NCI-H526 (cell line): Measurements from ENCODE around the gene TP53BP2.
"Not testable (repeated sequence)": the region's sequence is repeated elsewhere in the genome, so short reads cannot be mapped to it uniquely, and the experiment has no call there.

Experiments used
- DNase-seq, 2 experiments: peaks; one replicate each; lab custom pipeline; 2025; lab: John Stamatoyannopoulos, UW

Gene TP53BP2

DNA sequence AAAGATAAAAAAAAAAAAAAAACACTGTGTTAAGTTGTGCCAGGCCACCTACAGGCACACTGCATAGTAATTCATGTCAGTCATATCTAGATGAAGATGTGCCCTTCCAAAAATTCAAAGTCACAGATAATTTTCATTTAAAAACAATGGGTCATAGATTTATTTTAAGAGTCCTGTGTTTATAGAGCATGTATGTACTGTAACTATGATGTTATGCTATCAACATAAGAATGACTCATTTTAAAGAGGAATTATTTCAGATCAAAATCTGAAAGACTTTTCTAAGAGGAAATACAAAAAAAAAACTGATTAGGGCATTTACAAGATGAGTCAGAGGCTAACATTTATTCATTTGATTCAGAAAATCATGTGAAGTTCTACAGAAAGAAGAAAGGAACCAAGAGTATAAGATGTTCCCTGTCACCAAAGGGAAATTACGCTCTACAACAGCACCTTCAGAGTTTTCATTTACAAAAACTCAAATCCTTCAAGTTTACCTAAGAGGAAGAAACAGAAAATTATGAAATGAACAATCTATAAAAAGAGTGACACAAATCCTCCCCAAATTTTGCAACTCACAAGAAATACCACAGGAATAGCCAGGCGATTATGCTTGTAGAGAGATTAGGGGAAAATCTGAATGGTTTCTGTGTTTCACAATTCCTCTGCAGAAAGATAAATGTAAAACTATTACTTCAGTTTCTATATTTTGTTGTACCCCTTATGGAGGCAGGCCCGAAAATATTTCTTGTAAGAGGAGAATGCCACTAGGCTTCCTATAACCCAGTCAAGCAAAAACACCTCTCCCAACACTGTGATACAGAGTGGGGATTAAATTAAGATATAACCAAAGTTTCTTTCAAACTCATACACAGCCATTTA lies 13.8 kb downstream of the TP53BP2 start:
- no peak for DNase-seq

DNA sequence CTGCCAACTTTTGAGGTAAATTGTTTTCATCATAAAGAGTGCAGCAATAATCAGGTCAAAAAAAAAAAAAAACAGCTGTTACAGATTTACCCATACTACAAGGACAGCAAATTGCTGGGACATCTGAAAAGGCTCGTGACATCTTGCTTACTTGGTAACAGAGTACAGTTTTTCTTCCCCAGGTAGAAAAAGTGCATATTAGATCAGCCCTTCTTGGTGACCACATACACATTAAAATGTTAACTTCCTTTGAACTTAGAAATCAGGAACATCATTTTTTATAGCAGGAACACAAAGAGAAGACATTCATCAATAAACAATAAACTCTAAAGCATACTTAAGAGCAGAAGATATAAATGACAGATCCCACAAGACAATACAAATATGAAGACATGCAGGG lies 16.1 kb downstream of the TP53BP2 start:
- DNase-seq, result no peak

DNA sequence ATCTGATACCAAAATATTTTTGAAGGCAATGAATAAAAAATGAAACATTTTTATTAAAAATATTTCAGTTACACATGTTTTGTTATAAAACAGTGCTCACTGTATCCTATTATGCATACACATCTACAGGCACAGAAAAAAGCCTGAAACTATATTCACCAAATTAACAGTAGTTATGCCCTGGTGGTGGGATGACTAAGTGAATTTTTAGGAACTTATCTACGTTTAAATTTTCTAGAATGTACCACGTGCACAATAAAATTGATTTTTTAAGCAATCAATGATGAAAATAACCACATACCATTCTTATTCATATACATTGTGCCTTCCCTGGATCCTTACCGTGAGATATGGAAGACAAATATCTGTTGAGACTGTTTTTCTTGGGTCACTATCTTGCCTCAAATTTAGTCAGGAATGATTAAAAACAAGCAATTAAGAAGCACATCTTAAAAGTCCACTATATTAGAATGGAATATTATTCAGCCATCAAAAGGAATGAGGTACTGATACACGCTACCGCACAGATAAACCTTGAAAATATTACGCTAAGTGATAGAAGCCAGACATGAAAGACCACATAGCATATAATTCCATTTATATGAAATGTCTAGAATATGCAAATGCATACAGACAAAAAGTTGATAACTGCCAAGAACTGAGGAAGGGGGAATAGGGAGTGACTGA lies 17.4 kb downstream of the TP53BP2 start:
- DNase-seq, result no peak

DNA sequence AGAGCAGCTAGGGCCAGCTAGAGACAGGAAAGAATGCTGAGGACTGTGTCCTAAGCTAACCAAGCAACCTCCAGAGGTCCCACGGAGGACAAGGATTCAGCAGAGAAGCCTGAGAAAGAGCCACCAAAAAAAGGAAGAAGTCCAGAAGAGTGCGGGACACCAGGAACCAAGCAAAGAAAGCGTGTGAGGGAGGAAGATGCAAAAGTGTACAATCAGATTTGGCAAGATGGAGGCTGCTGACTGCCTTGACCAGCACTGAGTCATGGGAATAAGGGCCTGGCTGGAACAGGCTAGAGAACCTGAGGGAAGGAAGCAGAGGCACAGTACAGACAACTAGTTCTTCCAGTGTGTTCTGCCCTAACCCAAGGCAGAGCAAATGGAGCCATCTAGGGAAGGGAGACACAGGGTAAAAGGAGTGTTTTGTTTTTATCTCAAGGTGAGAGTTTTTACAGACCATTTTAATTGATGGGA lies 18.5 kb downstream of the TP53BP2 start:
- no peak for DNase-seq

DNA sequence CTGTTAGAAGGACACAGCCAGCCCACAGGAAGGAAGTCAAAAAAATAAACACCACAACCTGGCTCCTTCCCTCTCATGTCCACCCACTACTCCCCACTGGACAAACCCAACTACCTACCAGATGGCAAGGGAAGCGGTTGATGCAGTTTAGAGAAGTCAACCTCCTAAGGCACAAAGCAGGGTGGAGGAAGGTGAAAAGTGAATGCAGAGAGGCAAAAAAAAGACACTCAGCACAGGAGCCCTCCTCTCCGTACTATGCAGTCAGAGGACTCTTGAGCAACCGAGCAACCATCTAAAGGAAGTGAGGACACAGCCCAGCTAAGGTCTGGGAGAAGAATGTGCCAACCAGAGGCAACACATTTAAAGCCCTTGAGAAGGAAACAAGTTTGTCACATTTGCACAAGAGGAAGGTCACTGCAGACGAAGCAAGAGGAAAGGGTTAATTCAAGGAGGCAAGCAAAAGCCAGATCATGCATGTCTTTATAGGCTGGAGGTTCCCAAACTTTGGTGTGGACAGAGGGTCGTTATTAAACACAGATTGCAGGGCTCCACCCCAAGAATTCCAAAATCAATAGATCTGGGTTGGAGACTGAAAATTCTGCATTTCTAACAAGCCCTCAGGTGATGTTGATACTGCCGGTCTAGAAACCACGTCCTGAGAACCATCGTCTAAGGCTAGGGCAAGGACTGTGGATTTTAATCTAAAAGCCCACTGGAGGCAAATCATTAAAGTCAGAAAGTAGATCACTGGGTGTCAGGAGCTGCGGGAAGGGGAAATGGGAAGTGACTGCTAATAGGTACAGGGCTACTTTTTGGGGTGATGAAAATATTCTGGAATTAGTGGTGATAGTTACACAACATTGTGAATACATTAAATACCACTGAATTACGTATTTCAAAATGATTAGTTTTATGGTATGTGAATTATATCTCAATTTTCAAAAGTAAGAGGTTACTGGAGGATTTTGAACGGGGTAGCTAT lies 19.7 kb downstream of the TP53BP2 start:
- DNase-seq, result no peak

DNA sequence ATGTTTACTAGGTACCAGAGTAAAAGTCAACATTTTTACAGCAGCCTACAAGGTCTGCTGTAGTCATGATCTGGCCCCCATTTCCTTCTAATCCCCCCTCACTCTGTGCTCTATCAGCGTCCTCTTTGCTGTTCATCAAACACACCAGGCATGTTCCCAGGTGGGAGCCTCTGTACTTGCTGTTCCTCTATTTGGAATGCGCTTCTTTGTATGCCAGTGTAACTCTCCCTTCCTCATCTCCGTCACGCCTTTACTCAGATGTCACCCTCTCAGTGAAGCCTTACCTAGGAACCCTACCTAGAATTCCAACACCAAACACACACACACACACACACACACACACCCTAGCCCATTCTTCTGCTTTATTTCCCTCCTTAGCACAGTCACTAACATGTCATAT lies 21.0 kb downstream of the TP53BP2 start:
- DNase-seq, result no peak

DNA sequence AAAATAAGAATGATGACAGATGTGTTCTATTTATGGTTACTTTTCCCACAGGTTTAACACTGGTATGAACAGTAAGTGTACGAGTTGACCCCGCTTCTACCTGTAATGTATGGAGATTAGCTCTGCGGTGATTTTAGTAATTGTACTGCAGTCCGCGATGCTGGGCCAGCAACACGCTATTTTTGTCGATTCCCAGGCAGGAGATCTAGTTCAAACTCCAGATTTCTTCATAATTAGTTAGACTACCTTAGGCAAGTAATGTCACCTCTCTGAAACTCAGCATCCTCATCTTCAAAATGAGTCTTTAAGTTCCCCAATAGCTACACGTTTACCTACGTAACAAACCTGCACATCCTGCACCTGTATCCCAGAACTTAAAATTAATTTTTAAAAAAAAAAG lies 21.5 kb downstream of the TP53BP2 start:
- DNase-seq, result no peak

DNA sequence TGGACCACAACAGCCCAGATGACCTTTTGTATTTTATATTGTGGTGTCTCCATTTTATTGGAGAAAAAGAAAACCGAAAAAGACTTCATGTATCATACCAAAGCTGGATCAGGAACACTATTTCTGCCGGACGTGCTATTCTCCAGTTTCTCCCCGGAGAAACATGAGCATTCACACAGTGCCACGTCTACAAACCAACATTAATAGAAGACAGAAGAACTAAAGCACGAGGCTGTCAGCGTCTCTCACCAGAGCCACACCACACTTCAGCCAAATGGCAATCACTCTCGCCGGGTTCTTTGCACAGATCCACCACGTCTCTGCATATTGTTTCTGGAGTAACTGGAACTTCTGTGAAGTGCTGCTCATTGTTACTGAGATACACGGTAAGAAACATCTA lies 24.8 kb downstream of the TP53BP2 start:
- no peak for DNase-seq

DNA sequence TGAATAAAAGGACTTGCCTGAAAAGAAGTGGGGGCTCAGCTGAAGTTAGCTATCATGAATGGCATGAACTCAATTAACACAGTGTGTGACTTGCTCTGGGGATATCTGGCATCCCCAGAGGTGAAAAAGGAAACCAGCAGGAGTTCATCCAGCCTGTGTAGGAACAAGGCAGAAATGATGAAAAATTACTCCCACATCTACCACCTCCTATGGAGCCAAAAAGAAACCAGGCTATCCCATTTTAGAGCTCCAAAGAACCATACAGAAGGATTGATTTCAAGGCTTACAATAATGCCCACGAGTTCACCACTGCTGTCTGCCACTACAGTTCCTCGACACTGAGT lies 25.3 kb downstream of the TP53BP2 start:
- no peak for DNase-seq

DNA sequence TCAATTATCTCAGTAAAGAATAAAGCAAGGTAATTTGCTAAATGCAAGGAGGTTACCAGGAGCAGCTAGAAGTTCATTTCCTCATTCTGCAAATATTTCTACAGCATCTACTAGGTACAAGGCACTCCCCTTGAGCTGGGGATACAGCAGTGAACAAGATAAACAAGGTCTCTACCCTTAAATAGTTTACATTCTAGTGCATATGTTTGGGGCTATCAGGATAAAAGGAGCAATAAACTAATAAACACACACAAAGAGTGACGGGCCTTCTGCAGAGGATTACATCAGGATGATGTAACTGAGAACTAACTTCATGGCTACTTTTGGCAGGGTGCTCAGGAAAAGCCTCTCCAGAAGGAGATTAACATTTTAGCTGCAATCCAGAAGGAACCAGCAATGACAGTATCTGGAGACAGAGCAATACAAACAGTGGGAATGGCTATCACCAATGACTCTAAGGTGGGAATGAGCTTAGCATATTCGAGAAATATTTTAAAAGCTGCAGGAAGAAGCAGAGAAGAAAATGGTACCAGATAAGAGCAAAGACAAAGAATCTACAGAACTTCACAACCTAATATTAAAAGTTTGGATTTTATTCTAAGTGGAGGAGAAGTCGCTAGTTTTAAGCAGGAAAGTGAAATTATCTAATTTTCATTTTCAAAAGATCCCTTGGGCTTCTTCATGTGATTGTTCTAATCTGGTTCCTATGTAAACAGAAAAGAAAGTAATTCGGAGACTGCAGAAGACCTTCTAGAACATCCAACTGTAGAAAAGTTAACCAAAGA lies 25.8 kb downstream of the TP53BP2 start:
- no peak for DNase-seq

DNA sequence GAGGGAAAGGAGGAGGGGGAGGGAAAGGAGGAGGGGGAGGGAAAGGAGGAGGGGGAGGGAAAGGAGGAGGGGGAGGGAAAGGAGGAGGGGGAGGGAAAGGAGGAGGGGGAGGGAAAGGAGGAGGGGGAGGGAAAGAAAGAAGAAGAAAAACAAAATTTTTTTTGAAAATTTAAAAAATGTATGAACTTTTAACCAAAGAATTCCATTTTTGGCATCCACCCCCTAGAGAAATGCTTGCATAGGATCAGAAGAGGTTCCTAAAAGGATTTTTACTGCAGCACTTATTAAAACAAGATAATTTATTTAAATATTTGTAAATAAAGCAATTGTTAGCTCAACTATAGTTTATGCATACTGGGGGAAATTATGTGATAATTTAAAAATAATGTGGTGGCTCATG lies 28.5 kb downstream of the TP53BP2 start:
- DNase-seq, result not testable (repeated sequence)

DNA sequence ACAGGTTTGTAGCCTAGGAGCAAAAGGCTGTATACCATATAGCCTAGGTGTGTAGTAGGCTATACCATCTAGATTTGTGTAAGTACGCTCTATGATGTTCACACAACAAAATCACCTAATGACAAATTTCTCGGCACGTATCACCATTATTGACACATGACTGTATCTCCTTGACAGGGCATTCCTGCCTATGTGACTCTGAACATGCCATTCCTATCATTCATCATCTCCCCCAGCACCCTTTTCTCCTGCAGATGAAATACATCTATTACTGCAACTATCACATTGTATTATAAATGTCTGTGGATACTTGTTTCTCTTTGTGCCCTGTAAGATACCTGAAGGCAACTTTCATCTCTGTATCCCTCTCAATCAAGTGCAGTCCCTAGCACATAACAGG lies 29.9 kb downstream of the TP53BP2 start:
- DNase-seq, result no peak

DNA sequence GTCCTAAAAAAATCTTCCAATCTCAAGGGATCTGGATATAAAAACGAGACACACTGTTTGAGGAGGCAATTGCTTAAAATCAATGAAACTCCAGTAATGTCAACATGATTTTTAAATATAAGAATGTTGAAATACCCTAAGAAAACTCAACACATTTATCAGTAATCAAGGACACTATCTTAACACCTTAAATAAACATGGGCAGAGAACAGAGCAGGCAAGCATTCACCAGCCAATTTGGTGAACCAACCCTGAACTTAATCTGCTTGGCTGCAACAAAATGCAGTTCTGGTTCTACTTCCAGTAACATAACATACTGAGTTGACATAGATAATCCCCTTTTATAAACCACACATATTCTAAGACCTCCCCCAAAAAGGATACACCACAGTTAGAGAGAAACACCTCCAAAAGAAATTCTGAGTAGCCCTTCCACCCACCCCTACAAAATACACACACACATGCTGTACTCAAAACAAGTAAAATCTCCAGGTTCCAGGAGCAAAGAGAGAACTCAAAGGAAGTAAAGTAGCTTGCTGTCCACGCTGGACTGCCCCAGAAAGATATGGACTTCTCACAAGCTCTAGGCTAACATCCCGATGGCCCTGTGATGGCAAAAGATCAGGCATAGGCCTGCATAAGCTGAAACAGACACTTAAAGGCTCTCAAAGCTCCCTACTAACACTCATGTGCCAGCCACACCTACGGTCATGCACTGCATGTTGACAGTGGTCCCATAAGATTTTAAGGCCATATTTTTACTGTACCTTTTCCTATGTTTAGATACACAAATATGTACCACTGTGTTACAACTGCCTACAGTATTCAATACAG lies 30.5 kb downstream of the TP53BP2 start:
- no peak for DNase-seq

DNA sequence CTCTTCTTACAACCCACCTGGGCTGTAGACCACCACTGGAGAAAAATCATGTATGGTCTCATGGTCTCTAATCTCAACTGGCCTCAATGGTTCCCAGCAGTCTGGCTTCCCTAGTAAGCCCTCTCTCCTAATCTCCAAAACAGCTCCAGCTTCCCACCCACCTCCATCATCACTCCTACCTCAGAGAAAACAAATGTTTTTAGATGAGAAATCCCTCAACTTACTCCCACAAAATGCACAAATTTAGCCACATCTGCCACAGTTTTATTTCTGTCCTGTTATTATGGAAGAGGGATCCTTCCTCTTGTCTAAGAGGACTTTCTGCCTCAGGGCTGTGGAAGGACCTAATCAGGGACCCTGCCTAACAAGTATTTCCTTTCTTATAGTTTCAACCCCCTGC lies 32.1 kb downstream of the TP53BP2 start:
- no peak for DNase-seq

DNA sequence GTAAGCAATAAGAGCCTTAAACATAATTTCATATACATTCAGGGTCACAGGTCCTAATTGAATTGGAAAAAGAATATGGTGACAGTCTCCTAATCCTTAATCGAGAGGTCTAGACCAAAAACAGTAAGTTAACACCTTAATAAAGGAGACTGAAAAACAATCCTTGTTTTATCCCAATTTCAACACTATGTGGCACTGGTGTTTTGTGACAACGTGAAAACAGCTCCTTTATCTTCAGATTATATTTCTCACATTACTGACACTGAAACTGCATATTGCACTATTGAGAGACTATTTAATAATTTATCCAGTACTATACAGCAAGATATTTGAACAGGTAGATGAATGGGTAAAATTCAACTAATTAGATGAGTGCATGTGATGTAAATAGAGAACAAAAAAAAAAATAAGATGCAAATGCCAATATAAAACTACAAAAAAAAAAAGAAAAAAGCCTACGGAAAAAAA lies 34.1 kb downstream of the TP53BP2 start:
- DNase-seq, result no peak

DNA sequence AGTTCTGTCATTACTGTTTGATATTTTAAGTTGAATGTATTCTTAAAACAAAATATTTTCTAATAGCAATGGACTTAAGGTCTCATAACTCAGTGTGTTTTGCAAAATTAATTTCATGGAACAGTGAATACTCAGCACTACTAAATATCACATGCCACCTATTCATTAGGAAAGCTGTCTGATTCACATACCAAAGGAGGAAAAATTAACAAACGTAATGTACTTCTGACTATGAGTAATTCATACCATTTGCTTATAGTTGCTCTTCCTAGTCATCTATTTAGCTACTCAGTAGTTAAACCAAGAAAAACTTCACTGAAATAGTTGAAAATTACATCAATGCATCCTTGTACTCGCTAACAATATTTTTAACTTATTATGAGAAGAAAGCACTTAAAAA lies 35.2 kb downstream of the TP53BP2 start:
- no peak for DNase-seq

DNA sequence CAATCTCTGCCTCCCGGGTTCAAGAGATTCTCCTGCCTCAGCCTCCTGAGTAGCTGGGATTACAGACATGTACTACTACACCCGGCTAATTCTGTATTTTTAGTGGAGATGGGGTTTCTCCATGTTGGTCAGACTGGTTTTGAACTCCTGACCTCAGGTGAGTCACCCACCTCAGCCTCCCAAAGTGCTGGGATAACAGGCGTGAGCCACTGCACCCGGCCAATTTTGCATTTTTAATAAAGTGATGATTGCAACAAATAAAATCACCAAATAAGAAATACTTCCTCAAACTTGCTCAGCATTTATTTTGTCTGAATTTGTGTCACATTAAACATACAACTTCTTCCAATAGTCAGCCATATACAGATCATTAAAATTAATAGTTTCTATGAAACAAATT lies 35.8 kb downstream of the TP53BP2 start:
- DNase-seq, result not testable (repeated sequence)

DNA sequence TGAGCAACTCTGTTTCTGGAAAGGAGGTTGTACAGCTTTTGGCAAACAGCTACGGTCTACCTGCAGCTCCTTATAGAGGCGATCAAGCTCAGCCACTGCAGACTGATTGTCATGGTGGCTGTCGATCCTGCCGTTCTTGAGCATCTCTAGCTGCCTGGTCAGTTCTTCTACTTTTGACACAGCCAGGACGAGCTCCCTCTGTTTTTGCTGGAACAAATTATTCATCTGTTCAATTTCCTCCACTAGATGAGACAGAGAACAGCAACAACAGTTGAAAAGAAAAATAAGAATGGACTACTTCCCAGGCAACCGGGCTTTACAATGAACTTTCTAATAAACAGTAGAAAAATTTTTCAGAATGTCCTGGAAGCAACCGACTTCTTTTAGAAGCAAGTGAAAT lies 42.5 kb downstream of the TP53BP2 start:
- DNase-seq, result no peak

DNA sequence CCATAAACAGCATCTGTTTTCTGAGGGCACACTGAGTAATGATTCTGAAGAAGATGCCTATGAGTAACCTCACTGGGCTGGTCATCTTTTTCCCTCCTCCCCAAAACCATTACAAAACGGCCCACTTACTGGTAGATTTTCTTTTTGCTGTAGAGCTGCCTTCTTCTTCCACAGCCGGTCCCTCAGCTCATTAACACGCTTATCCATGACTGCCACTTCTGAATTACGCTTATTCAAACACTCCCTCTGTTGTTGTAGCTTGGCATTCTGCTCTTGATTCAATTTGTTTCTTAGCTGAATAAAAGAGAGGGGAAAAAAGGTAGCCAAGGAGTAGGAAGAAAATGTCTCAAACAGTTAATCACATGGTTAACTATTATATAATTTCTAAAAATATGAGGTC lies 43.1 kb downstream of the TP53BP2 start:
- no peak for DNase-seq

DNA sequence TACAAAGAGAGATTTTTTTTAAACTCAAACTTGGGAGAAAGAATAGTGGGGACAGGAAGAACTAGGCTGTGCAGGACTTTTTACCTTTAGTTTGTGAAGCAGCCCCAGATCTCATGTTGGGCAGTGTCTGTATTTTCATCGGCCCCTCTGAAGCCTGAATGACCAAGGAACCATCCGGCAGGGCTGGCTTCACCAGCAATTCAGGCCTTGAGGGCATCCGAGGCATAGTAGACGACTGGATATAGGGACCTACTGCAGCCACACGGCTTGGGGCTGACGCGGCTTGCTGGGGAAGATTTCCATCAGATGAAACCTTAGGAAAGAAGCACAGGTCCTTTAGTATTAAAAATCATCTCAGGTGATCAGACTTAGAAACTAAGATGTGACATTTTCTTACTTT lies 43.7 kb downstream of the TP53BP2 start:
- DNase-seq, result no peak

DNA sequence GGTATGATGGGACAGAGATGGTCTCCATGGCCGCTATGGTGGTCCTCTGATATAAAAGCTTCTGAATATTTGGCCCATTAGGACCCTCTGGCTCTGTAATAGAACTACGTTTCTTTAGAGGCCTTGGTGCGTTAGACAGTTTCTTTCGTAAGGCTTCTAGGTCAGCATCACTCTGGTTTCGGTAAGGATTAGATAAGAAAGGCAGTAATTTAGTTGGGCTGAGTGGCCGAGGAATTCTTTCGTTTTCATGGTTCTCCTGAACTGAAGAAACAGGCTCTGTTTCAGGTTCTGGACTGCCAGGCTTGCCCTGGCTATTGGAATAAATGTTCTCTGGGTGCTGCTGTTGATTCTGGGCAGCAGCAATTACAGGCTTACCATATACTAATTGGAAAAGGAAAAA lies 49.5 kb downstream of the TP53BP2 start:
- DNase-seq, result no peak
